Stimulated activated CD8-positive, alpha-beta memory T cell treated with anti-CD3 and anti-CD28 coated beads, Interleukin-4, amount 100 ng/mL, for 24 hours (primary cell): ENCODE results near the gene RABGAP1L.
"Not testable (repeated sequence)": the region's sequence is repeated elsewhere in the genome, so short reads cannot be mapped to it uniquely, and the experiment has no call there.

Source experiments
- DNase-seq: peaks from one replicate; pipeline ENCODE4 v3.0.0-alpha.2; 2020; ENCODE audit warnings: low read depth

The RABGAP1L gene

DNA sequence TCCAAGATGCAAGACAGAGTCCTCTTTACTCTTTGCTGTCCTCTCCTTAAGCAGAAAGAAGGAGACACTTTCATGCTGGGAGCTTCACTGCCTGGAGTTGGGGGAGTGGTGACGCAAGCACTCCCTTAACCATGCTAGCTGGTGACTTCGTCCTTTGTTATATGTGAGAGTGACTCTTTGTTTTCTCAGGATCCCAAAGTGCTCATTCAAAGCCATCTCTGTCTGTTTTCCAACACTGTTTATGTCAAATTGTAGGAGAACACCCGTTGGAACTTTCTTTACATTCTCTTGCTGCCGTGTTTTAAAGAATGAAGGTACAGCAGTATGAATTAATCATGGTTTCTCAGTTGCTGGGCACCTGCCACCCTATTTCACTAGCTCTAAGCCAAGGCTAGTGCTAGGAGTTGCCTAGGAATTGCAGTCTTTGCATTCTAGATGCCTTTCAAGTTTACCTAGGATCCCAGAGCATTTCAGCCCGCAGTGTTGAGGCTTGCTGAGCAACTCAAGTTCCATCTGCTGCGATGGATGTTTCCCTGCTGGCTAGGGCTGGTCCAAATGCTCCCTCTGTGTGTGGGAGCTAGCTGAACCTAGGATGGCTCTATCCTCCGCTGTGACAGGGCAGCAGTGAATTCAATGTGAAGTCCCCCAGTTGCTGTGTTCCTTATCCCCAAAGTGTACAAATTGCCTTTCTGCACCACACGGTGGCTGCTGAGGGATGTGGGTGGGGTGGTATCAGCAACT is 205.8 kb downstream of the RABGAP1L start:
- DNase-seq = no peak

DNA sequence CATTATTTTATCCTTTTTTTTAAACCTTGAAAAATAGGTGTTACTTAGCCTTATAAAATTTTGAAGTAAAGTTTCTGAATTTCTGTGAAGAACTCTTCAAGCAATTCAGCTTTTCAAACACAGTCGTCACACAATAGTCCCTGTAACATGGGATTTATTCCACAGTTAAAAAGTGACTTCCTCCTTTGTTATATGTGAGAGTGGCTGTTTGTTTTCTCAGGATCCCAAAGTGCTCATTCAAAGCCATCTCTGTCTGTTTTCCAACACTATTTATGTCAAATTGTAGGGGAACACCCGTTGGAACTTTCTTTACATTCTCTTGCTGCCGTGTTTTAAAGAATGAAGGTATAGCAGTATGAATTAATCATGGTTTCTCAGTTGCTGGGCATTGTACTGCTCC is 207.6 kb downstream of the RABGAP1L start:
- DNase-seq = no peak

DNA sequence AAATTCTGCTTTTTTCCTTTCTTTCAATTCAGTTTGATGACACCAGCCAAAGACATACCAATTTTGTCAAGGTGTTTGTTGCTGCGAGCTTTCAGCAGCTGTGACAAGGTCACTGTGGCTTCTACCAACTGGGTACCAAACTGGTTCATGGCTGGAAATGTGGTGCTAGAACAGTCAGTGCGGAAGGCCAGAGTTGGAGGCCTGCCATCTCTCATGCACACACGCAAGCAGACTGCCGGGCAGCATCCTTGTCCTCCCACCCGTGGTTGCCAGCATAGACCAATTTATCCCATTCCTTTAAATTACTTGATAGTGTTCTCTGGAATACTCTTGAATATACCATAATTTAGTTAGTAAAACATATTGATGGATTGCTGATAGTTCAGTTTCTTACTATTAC is 208.6 kb downstream of the RABGAP1L start:
- no peak for DNase-seq

DNA sequence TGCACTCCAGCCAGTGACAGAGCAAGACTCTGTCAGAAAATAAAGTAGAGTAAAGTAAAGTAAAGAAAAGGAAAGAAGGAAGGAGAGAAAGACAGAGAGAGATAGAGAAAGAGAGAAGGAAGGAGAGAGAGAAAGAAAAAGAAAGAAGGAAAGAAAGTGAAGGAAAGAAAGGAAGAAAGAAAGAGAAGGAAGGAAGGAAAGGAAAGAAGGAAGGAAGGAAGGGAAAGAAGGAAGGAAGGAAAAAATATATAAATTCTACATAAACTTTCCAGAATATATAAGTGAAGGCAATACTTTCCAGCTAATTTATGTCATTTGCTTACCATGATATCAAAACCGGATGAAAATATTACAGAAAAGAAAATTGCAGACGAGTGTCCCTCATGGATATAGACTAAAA is 216.7 kb downstream of the RABGAP1L start:
- DNase-seq = no peak

DNA sequence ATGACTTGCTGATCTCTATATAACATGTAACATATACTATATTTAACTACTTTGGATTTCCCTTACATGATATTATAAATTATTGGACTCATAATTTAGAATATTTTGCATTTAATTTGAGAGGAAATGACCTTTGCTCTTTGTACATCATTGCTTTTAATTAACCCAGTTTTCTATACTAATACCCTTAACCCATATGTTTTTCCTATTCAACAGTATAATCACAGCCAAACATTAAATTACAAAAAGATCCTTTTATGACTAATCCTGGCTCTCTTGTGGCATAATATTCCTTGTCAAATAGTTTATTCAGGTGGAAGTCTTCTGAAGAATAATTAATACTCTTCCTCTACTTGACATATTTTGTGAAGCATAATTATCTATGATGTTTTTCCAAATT is 232.4 kb downstream of the RABGAP1L start:
- DNase-seq = no peak

DNA sequence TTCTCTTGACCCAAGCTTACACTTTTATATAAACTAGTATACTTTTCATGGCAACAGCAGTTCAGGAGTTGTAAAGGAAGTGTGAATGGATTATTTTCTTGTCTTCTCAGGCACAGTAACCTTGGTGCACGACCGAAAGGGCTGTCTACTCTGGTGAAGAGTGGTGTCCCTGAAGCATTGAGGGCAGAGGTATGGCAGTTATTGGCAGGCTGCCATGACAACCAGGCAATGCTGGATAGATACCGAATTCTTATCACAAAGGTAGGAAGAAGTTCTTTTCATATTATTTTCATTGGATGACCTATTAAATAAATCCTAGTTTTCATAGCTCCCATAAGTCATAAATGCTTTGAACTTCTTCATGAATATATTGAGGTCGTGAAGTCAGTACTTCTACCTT is 234.6 kb downstream of the RABGAP1L start:
- DNase-seq = no peak

DNA sequence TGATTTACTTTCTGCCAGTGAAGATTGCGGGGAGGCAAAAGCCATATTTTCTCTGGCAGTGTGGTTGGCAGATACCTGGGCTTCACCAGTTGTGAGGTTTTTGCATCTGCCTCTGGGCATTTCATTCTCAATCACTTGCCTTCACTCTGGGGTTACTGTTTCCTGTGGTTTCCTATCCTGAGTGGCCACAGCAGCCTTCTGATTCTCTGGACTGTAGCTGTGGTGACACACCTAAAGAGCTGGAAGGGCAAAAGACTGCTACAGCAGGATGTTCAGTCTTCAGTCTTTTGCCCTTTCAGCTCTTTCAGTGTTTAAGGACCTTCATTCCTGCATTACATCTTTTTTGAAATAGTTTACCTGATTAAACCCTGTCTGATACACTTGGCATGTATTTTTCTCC is 237.9 kb downstream of the RABGAP1L start:
- DNase-seq = no peak

DNA sequence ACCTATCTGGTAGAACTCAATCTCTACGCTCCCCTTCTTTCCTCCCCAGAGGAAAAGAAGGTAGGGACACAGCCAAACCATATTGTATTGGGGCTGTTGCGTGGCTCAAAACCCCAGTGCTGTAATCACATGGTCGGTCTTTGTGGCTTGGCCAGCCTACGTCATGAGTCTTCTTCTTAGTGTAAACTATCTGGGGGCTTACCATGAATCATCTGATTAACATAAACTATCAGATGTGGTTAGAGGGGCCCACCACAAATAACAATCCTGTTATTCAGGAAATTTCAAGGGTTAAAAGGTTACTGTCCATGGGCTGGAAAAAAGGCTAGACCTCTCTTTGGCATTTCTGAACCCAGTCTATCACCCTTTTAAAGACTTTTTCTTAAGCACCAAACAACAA is 238.9 kb downstream of the RABGAP1L start:
- DNase-seq = no peak

DNA sequence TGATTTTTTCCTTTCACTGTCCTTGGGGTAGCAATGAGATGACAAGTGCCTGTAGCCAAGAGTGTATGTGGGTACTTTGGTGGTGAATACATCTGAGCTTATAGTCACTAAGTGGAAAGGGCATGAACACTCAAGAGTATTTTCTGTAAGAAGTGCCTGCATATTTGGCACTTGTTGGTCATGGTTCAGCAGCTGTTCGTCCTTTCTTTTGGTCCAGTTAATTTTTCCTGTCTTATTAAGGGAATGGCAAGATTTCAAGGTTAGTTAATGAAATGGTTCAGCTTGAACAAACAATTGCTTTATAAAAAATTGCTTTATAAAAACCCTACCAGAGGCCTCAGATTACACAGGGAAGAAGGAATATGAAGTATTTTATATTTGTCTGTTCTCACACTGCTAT is 239.9 kb downstream of the RABGAP1L start:
- no peak for DNase-seq

DNA sequence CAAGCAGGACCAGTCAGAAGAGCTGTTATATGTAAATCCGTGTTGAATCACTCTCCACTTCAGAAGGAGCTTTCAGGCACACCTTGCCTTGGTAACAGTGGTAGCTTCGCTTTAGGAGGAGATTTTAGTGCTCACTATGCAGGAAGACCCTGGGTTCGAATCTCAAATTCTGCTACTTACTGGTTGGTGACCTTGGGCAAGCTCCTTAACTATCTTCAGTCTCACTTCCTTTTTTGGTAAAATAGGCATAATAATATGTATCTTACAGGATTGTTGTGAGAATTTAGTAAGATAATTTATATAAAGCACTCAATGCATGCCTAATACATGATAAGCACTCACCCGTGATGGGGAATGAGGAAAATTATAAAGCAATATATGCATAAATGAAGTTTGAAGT is 241.8 kb downstream of the RABGAP1L start:
- DNase-seq = no peak

DNA sequence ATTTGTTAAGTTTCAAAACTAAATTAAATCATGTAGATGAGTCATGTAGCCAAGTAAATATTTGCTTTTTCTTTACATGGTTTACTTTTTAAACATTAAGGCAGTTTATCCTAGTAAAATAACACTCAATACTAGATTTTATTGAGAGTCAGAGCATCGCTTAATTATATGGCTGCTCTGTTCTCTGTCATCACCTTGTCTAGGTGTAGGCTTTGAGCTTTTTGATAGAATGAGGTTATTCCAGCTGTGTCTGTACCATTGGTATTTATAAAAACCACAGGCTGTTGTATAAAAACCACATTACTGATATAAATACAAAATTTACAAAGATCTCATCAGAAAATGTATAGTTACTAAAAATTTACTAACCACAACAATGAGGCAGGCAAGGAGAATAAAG is 245.9 kb downstream of the RABGAP1L start:
- no peak for DNase-seq

DNA sequence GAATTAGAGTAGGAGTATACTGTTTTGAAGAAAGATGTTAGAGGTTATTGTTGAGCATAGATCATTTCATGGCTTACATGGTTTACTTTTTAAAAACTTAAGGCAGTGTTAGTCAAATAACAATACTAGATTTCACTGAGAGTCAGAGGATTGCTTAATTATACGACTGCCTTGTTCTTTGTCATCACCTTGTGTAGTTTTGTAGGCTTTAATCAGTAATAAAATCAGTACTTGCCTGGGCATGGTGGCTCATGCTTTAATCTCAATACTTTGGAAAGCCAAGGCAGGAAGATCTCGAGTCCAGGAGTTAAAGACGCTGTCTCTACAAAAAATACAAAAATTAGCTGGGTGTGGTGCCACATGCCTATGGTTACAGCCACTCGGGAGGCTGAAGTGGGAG is 247.1 kb downstream of the RABGAP1L start:
- no peak for DNase-seq

DNA sequence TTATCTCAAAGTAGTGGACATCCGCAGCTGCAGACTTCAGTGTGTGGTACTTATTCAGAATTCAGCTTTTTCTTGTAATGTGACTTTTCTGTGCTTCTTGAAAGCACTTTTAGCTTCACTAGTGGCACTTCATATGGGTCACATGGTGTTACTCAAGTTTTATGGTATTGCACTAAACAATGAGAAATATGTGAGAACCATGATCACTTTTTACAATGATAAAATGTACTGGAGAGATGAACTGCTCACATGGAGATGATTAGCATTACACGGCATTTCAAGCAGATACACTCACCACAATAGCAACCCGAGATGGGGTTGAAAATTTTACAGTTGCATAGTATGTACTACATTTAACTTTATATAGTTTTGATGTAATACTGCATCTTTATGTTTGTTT is 248.3 kb downstream of the RABGAP1L start:
- DNase-seq = no peak

DNA sequence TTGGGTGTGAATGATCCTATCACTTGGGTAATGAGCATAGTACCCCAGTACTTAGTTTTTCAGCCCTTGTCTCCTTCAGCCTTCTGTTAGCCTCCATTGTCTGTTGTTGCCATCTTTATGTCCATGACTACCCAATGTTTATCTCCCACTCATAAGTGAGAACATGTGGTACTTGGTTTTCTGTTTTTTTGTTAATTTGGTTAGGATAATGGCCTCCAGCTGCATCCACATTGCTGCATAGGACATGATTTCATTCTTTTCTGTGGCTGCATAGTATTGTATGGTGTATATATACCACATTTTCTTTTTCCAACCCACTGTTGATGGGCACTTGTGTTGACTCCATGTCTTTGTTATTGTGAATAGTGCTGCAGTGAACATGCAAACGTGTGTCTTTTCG is 248.8 kb downstream of the RABGAP1L start:
- DNase-seq = no peak

DNA sequence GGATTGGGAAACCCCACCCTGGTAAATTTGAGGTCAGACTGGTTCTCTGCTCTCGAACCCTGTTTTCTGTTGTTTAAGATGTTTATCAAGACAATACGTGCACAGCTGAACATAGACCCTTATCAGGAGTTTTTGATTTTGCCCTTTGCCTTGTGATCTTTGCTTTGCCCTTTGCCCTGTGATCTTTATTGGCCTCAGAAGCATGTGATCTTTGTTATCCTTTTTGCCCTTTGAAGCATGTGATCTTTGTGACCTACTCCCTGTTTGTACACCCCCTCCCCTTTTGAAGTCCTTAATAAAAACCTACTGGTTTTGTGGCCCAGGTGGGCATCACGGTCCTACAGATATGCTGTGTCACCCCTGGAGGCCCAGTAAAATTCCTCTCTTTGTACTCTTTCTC is 250.5 kb downstream of the RABGAP1L start:
- DNase-seq = not testable (repeated sequence)

DNA sequence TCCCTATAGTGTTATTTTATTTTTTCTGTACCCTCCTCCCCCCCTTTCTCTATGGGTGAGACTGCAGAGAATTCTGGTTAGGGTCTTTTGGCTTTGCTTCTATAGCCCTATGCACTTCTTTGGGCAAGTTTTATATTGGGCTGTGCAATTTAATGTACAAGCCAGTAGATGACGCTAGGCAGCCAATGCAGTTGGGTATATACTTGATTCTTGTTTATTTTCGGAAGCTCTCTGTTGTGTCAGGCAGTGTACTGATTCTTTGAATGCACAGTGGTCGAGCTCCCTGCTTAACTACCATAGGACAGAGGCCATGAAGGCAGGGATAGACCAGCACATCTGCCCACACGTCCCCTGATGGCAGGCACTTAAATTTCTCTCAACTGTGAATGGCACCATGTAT is 254.3 kb downstream of the RABGAP1L start:
- DNase-seq = no peak

DNA sequence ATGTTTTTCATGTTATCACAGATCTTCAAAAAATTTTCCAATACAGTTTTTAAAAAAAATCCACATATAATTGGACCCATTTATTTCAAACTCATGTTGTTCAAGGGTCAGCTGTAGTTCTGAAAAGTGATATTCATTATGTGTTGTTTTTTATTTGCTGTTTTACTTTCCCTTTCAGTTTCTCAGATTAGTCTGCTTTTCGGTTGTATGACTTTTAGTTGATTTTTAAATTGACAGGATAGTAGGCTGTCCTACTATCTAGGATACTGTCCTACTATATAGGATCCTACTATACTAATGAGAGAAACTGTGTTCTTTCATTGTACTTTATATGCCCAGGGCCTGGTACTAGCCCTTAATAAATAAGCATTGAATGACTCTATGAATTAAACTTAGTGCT is 254.9 kb downstream of the RABGAP1L start:
- DNase-seq = no peak

DNA sequence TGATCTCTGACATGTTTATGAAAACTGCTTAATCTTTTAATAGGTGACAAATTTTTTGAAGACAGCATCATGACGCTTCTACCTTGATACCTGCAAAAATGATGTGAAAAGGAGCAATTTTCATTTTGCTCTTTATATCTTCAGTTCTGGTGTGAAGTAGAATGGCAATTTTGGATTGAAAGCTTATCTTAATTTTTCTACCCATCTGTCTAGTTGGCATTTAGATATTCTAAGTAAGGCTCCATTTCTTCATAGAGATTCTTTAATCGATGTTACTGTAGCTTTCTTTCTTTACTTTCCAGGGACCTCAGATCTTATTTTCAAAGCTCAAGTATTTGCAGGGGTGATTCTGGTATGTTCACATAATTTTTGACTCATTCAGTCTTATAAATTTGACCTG is 256.2 kb downstream of the RABGAP1L start:
- DNase-seq = no peak

DNA sequence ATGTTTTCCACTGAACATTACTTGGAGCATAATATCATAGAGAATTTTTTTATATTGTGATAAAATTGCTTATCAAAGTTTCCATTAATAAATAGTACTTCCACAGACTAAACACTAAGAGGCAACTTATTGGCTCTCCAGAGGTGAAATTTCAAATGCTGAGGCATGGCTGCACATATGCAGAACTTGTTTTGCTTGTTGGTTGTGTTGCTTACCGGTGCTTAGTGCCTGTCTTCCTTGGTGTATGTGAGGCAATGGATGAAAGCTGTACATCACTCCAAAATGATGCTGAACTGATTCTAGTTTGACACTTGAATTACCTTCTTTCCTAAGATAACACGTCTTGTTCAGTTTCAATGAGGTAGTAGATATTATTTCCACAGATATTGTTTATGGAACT is 258.6 kb downstream of the RABGAP1L start:
- no peak for DNase-seq

DNA sequence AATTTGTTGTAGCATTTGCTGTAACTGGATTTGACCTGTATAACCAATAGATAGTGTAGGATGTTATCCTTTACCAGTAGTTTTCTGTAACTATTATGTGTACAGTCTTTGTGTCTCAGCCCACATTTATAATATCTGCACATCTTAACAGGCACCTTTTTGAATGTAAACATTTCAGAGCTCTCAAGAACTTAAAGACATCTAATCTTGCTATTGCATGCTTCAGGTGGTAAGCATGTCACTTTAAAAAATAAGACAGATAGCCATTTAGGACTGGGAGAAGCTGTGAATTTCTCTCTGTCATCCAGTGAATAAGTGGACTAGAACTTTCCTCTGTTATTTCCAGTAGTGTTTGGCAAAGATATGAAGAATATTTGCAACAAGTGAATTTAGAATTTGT is 265.8 kb downstream of the RABGAP1L start:
- DNase-seq = no peak

DNA sequence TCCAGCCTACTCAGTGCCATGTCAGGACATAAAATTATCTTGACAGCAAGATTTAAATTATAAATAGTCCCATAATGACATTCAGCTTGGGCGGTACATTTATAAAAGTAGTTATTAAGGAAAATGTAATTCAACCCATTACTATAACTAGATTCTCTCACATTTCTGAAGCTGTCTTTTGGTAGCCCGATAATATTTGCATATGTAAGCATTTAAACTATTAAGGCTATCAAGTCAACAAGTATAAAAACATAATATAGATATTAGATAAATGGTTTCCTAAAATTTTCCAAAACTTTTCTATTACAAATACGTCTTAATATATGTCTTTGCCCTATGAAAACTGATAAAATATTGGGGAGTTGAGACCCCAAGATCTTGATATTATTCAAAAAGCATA is 266.8 kb downstream of the RABGAP1L start:
- no peak for DNase-seq

DNA sequence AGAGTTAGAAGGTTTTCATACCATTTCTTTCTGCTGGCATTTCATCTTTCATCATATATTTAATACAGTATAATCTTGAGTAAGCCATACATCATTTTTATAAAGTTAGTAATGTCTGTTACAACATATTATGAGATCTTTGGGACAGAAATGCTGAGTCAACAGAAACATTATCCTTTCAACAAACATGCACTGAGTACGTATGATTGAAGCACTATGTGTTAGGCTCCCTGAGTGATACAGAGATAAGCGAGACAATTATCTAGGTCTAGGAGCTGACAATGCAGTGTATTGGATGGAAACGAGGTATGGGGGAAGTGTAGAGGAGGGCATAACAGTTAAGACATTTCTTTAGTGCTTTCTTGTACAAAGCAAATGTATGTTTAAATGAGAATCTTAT is 268.7 kb downstream of the RABGAP1L start:
- DNase-seq = no peak

DNA sequence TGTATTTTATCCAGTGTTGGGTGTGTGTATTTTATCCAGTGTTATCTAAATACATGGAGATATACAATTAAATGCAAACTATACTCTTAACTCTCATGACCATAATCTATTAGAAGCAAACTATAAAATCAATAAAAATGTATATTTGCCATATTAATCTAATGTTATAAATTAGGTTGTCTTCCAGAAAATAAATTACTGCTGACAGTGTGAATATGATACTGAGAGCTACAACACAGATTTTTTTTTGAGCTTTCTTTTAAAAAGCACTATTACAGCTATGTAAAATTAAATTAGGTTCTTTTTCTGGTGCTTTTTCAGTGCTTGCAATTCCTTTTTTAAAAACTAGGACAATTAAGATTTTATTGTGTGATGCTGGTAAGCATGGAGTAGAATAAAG is 269.4 kb downstream of the RABGAP1L start:
- DNase-seq = no peak

DNA sequence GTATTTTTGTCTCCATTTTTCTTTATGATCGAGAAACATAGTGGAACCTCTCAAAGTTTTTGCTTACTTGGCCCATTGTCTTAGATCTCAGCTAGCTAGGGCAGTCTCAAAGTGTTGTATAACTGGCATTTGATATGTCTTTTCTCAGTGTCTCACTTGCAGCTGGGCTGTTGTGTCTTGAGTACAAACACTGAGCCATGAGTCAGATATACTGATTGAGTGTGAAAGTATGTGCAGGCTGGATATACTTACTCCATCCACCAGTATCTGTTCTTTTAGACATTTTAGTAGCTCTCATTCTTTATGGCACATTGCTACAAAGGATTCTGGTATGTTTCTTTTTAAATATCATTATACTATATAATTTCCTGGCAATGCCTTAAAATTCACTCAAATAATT is 274.1 kb downstream of the RABGAP1L start:
- no peak for DNase-seq

DNA sequence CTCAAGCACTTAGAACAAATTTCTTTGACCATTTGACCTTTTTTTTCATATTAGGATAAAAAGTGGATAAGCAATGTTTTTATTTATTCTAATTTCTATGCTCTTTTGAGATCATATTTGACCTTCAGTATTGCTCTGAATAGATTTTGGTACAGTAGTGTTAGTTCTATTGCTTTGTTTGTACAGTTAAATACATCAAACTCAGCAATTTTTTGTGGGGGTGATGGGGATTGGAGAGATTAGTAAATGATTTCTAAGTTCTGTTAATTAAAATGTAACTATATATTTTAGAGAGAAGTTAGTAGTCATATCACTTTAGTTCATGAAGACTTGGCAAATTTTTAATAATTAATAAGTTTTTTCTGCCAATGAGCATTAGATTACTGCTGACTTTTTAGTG is 286.0 kb downstream of the RABGAP1L start:
- DNase-seq = no peak
